MM.1S (cell line): ENCODE measurements around the gene PP2D1.
A peak's percentile ranks its signal among the peaks of the same experiment; 100 is the strongest.

Experiments
- DNase-seq: peaks from one replicate; pipeline ENCODE4 v3.0.0-alpha.2; 2015
- H2AFZ ChIP-seq: fragments of 300-600 bp; sonication (generic); 2 replicates; pipeline ENCODE4 v1.6.0; 2016; ENCODE audit warnings: antibody characterized with exemption, low read length
- H3F3A ChIP-seq: fragments of 300-600 bp; sonication (generic); 2 replicates; pipeline ENCODE4 v1.6.1; 2016; ENCODE audit warnings: mild to moderate bottlenecking, antibody characterized with exemption, low read length, moderate library complexity, mixed read lengths; ENCODE audit not compliant: insufficient read depth
- H3K27ac ChIP-seq: fragments of 300-600 bp; sonication (generic); 2 replicates; pipeline ENCODE4 v1.5.1; 2016; ENCODE audit warnings: mild to moderate bottlenecking, low read length
- H3K27me3 ChIP-seq: fragments of 300-600 bp; sonication (generic); replicated peaks from 2 replicates; pipeline ENCODE4 v1.6.0; 2016; ENCODE audit warnings: low read length; ENCODE audit not compliant: insufficient read depth
- H3K36me3 ChIP-seq: fragments of 300-600 bp; sonication (generic); replicated peaks from 2 replicates; pipeline ENCODE4 v1.6.1; 2016; ENCODE audit warnings: mild to moderate bottlenecking, low read length, mixed read lengths; ENCODE audit not compliant: insufficient read depth
- H3K4me1 ChIP-seq: fragments of 300-600 bp; sonication (generic); 2 replicates; pipeline ENCODE4 v1.6.1; 2016; ENCODE audit warnings: low read length, mixed read lengths
- H3K4me2 ChIP-seq: fragments of 300-600 bp; sonication (generic); 2 replicates; pipeline ENCODE4 v1.6.0; 2016; ENCODE audit warnings: low read depth, low read length
- H3K4me3 ChIP-seq: fragments of 300-600 bp; sonication (generic); 2 replicates; pipeline ENCODE4 v1.5.1; 2016; ENCODE audit warnings: low read length, mixed read lengths
- H3K79me2 ChIP-seq: fragments of 300-600 bp; sonication (generic); 2 replicates; pipeline ENCODE4 v1.6.1; 2016; ENCODE audit warnings: mixed run types, low read length, mixed read lengths
- H3K9ac ChIP-seq: fragments of 300-600 bp; sonication (generic); 2 replicates; pipeline ENCODE4 v1.6.1; 2016; ENCODE audit warnings: low read length, mixed read lengths
- H3K9me2 ChIP-seq: fragments of 300-600 bp; sonication (generic); replicated peaks from 2 replicates; pipeline ENCODE4 v1.6.1; 2016; ENCODE audit warnings: mild to moderate bottlenecking, low read length, mixed read lengths; ENCODE audit not compliant: insufficient read depth
- H3K9me3 ChIP-seq: fragments of 300-600 bp; sonication (generic); replicated peaks from 2 replicates; pipeline ENCODE4 v1.6.1; 2016; ENCODE audit warnings: mild to moderate bottlenecking, low read length, mixed read lengths; ENCODE audit not compliant: insufficient read depth
- H4K20me1 ChIP-seq: fragments of 300-600 bp; sonication (generic); 2 replicates; pipeline ENCODE4 v1.6.1; 2016; ENCODE audit warnings: mild to moderate bottlenecking, low read length, moderate library complexity, mixed read lengths; ENCODE audit not compliant: insufficient read depth
- CTCF ChIP-seq: fragments of 300-600 bp; sonication (generic); IDR thresholded peaks from 2 replicates; pipeline ENCODE4 v1.5.1; 2016; ENCODE audit warnings: antibody characterized with exemption, low read length, mixed read lengths
- EZH2 ChIP-seq: fragments of 300-600 bp; sonication (generic); optimal IDR thresholded peaks from 2 replicates; pipeline ENCODE3; 2017; ENCODE audit warnings: low read depth, mild to moderate bottlenecking, antibody characterized with exemption, low read length, mixed read lengths
- EZH2phosphoT487 ChIP-seq: fragments of 300-600 bp; sonication (generic); IDR thresholded peaks from 2 replicates; pipeline ENCODE4 v1.6.1; 2018; ENCODE audit warnings: antibody characterized with exemption, low read length

PP2D1 gene

DNA sequence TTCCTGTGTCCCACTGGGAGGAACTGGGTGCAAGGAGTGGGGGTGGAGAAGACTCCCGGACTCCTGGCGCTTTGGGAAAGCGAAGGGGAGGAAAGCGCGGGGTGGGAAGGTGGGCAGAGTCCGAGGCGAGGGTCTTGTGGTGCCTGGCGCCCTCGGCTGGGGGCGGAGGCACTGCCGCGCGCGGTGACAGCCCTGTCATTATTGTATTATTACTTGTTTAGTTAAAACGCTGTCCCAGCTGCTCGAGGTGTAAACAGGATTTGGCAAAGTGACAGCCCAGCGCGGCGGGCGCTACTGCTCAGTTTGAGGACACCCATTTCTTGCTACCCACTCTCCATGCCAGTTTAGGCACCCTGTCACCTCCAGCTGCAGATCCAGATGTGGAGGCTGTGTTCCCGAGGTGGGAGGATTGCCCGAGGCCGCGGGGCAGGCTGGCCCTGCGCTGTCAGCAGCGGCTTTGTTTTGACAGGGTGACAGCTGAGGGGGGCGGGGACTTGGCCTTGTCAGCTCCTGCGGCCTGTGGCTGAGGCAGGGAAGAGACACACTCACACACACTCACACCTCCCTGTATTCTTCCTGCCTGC lies 29.2 kb upstream of the PP2D1 start:
- Histone ChIP-seq H3K27ac (peak overlapping the region; percentile 84), H3K4me3 (peak overlapping the region; percentile 94), H3K9me3 (no peaks in the 10 kb centered on the region), H3K4me2 (peak overlapping the region; percentile 94), H3K79me2 (peaks cover 55% of the 10 kb centered on the region), H3K9me2 (no peaks in the 10 kb centered on the region), H3K36me3 (no peaks in the 10 kb centered on the region), H3K4me1 (peaks cover 40% of the 10 kb centered on the region), H3K27me3 (no peaks in the 10 kb centered on the region), H2AFZ (peak overlapping the region; percentile 86), H4K20me1 (no peaks in the 10 kb centered on the region), H3K9ac (peak overlapping the region; percentile 85), H3F3A (peaks cover 44% of the 10 kb centered on the region)
- TF ChIP-seq EZH2 (no peak), EZH2phosphoT487 (no peak), CTCF (no peak)
- DNase-seq: peak; percentile 83

DNA sequence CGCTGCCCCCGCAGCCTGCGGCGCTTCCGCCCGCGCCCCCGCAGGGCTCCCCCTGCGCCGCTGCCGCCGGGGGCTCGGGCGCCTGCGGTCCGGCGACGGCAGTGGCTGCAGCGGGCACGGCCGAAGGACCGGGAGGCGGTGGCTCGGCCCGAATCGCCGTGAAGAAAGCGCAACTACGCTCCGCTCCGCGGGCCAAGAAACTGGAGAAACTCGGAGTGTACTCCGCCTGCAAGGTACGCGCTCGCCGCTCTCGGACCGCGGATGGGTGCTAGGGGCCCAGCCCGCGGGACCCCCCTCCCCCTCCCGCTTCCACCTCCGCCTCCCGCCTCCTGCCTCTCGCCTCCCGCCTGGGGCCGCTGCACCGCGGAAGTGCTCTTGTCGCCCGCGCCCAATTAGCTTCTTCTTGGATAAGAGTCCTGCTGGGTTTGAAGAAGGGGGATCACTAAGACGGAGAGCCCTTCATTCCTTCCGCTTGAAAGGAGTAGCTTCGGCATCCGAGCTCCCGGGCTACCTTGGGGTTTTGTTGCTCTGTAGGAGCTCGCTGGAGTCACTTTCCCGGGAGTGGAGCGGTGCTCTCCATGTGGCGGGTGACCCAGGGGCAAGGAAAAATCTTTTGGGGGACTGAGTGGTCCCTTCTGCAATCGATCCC lies 28.6 kb upstream of the PP2D1 start:
- Histone ChIP-seq H3K27ac (peak overlapping the region; percentile 84), H3F3A (peaks cover 44% of the 10 kb centered on the region), H3K9ac (peak overlapping the region; percentile 85), H3K9me3 (no peaks in the 10 kb centered on the region), H3K27me3 (no peaks in the 10 kb centered on the region), H3K4me1 (peaks cover 35% of the 10 kb centered on the region), H3K9me2 (no peaks in the 10 kb centered on the region), H3K79me2 (peaks cover 49% of the 10 kb centered on the region), H4K20me1 (no peaks in the 10 kb centered on the region), H3K36me3 (no peaks in the 10 kb centered on the region), H3K4me2 (peak overlapping the region; percentile 94), H2AFZ (peak overlapping the region; percentile 86), H3K4me3 (peak overlapping the region; percentile 94)
- peak; percentile 78 for DNase-seq
- TF ChIP-seq EZH2 (no peak), CTCF (peak; percentile 19; the same call in 1 of the 2 replicates)

DNA sequence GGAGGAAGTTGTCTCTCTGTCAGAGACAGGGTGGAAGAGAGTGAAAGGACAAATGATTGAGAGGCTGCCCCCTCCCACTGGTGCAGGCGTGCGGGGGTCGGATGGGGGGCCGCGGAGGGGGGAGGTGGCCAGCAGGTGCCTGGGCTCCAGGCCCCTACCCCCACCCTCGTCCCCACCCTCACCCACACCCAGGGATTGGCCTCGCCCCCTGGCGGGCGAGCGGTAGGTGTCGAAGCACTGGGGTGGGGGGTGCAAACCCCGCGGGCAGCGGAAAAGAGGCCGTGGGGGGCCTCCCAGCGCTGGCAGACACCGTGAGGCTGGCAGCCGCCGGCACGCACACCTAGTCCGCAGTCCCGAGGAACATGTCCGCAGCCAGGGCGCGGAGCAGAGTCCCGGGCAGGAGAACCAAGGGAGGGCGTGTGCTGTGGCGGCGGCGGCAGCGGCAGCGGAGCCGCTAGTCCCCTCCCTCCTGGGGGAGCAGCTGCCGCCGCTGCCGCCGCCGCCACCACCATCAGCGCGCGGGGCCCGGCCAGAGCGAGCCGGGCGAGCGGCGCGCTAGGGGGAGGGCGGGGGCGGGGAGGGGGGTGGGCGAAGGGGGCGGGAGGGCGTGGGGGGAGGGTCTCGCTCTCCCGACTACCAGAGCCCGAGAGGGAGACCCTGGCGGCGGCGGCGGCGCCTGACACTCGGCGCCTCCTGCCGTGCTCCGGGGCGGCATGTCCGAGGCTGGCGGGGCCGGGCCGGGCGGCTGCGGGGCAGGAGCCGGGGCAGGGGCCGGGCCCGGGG lies 27.9 kb upstream of the PP2D1 start, which contains the start of gene KAT2B:
KAT2B (plus strand) TSS at position 682 of the 783 bp plus-strand sequence; CDS start at position 714, 32 bp downstream.
- Histone ChIP-seq H3F3A (peaks cover 44% of the 10 kb centered on the region), H4K20me1 (no peaks in the 10 kb centered on the region), H3K4me3 (peak within 1 kb of the TSS; percentile 94), H3K4me1 (peaks cover 32% of the 10 kb centered on the region), H2AFZ (peak within 1 kb of the TSS; percentile 99), H3K79me2 (peaks cover 43% of the 10 kb centered on the region), H3K27me3 (no peaks in the 10 kb centered on the region), H3K36me3 (no peaks in the 10 kb centered on the region), H3K27ac (peak within 1 kb of the TSS; percentile 86), H3K9me3 (no peaks in the 10 kb centered on the region), H3K9me2 (no peaks in the 10 kb centered on the region), H3K9ac (peak within 1 kb of the TSS; percentile 85), H3K4me2 (peak within 1 kb of the TSS; percentile 94)
- TF ChIP-seq EZH2phosphoT487 (no peak), CTCF (peak; percentile 60)
- peak; percentile 87 for DNase-seq
